Suppressor macrophage (primary cell): ENCODE results near the gene RAB26.
"Not testable (repeated sequence)": the region's sequence is repeated elsewhere in the genome, so short reads cannot be mapped to it uniquely, and the experiment has no call there.

ENCODE experiments used
- DNase-seq, 4 experiments: peaks; one replicate each; pipeline ENCODE4 v3.0.0-alpha.2; 2020 to 2022

Gene RAB26

DNA sequence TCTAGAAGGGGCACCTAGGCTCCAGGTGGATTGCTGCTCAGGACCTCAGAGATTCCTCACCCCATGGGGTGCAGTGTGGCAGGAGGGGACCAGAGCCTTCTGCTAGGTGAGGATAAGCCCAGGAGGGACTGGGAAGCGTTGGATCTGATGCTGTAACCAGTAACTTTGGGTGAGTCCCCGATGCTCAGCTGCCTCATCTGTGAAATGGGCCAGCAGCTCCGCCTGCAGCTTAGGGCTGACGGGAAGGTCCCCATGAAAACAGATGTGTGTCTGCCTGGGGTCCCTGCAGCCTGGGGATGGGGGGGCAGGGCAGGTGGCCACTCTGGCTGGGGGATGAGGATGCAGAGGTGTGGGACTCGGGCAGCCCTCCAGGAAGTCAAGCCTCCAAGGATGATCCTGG, 50.7 kb downstream of the RAB26 start:
- no peak for DNase-seq

DNA sequence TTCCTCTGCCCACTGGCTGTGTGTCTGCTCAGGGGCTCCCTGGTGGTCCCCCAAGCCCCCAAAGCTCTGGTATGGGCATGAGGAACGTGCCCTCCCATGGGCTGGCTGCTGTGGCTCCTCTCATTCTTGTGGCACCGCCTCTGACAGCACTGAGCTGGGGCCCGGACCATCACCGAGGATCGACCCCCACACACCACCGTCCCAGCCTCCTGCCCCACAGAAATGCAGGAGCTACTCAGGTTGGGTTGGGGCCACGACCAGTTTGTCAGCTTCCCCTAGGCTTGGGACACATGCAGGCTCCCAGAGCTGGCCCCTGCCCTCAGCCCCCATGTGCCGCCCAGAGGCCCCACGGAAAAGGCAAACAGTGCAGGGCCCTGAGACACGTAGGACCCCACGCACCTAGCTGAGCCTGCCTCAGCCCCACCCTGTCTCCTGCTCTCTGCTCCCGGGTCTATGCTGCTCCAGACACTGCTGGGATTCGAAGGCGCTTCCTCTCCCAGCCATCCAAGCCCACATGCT, 51.3 kb downstream of the RAB26 start:
- no peak for DNase-seq

DNA sequence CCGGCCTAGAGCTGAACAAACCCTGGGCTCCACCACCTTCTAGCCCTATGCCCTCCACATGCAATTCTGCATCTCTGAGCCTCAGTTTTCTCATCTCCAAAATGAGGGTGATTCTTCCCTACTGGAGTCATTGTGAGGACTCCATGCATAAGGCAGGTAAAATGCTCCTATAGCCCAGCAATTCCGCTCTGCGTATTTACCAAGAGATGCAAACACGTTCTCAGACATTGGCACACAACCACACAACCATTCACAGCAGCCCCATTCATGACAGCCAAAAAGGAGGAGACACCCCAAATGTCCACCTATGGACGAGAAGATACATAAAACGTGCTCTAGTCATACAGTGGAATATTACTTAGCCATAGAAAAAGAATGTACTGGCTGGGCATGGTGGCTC, 51.9 kb downstream of the RAB26 start:
- DNase-seq = no peak

DNA sequence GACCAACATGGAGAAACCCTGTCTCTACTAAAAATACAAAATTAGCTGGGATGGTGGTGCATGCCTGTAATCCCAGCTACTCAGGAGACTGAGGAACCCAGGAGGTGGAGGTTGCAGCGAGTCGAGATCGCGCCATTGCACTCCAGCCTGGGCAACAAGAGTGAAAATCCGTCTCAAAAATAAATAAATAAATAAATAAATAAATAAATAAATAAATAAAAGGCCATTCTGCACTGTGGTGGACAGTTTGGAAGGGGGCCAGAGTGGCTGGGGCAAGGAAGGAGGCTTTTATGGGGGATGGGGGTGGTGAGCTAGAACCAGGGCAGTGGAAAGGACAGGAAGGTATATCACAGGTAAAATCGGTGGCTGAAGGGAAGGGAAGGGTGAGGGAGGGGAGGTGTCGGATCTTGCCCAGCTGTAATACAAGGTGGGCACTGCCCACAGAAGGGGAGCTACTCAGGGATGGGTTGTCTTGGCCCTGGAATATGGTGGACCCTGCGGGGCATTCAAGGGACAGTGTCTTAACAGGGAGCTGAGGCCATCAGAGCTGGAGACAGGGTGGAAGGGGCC, 54.8 kb downstream of the RAB26 start:
- not testable (repeated sequence) for DNase-seq
